Mucosa of descending colon (tissue), 3 donors: ENCODE measurements around the gene NFE2L3. TPM values are rescaled to one million over a fixed set of nuclear protein-coding genes. Genes with fewer than 3 reads are reported as not detected.
A peak's percentile ranks its signal among the peaks of the same experiment; 100 is the strongest.

Experiments used
- ATAC-seq: fragments of 200-7000 bp; cut with Tn5 transposase; one replicate; pipeline ENCODE4 v1.9.1; 2020; ENCODE audit warnings: mild to moderate bottlenecking, moderate library complexity
- DNase-seq, 3 donors: peaks; one replicate each; pipeline ENCODE4 v3.0.0-alpha.2; 2020
- H3K36me3 ChIP-seq: fragments of 200-600 bp; one replicate; pipeline ENCODE4 v1.8.0; 2021; ENCODE audit warnings: low read depth, mild to moderate bottlenecking
- H3K4me1 ChIP-seq: fragments of 200-600 bp; one replicate; pipeline ENCODE4 v1.8.0; 2021; ENCODE audit warnings: low read depth, mild to moderate bottlenecking
- H3K4me3 ChIP-seq: fragments of 200-600 bp; one replicate; pipeline ENCODE4 v1.8.0; 2021; ENCODE audit warnings: mild to moderate bottlenecking
- H3K9me3 ChIP-seq: fragments of 200-600 bp; one replicate; pipeline ENCODE4 v1.8.0; 2021; ENCODE audit warnings: mild to moderate bottlenecking
- intact Hi-C, 2 donors: fragments of 100-400 bp; cut with DNase I in 1 of 2; cut with micrococcal nuclease in 1 of 2; formaldehyde crosslinking; loops; one replicate each; pipeline versions ENCODE4 v1.11.0 to v1.11.1; 2022; cut with DNase I, micrococcal nuclease
- total RNA-seq, 3 donors: library from RNA; stranded (reverse); fragmentation: NEBNext Ultra II Directional in 2 of 3; extraction: Animal tissue kit (Norgen Biotek cat#: 25700) in 2 of 3; gene quantifications; one replicate each; pipeline versions ENCODE4 v1.2.1 to v1.2.4, GENCODE V29; 2021 to 2023
- TF ChIP-seq, protein P1 (sequence below): fragments of 200-600 bp; IDR thresholded peaks from one replicate; pipeline ENCODE4 v1.8.0; 2022; ENCODE audit warnings: antibody characterized with exemption, mild to moderate bottlenecking
- donor health status: DM: no; HTN: no; CAD: no; lungs with moderate emphysema.
- donor health status: DM: no; HTN: no; CAD: no.
- donor health status: DM: no; HTN: yes; CAD: no.

NFE2L3 gene
- total RNA-seq, 3 donors from 2014 or later: 7.3 to 12.2 (median 8.4) TPM

DNA sequence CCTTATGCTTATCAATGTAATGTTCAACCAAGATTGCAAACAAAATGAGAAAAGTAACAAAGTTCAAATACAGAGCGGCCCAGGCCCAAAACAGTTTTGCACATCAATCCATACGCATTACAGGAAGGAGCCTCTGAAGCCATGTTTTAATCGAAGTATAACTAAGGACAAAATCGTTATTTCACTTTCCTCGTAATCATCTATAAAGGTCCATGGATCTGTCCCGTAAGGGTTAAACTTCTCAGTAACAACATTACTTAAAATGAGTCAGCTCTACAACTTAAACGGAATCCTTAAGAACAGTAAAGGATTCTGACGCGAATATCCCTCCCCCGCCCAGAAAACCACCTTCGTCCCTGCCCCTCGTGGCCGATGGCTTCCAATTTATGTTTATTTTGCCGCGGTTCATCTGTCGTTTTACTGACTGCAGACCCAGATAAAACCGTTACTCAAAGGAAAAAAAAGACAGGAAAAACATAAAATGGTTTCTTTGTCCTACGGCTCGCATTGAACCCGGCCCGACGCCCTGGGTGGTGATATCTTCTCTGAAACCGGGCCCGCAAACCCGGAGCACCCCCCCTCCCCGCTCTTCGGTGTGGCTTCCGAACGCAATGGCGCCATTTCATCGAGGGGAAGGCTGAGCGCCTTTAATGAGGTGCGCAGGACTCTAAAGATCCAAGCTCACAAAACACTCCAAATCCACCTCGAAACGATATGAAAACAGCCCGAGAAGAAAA, 47.5 kb downstream of the NFE2L3 start:
- Histone ChIP-seq H3K4me3 (peak overlapping the region; percentile 97), H3K4me1 (peaks cover 29% of the 10 kb centered on the region), H3K9me3 (no peaks in the 10 kb centered on the region), H3K36me3 (no peaks in the 10 kb centered on the region)
- TF ChIP-seq, protein P1, sequence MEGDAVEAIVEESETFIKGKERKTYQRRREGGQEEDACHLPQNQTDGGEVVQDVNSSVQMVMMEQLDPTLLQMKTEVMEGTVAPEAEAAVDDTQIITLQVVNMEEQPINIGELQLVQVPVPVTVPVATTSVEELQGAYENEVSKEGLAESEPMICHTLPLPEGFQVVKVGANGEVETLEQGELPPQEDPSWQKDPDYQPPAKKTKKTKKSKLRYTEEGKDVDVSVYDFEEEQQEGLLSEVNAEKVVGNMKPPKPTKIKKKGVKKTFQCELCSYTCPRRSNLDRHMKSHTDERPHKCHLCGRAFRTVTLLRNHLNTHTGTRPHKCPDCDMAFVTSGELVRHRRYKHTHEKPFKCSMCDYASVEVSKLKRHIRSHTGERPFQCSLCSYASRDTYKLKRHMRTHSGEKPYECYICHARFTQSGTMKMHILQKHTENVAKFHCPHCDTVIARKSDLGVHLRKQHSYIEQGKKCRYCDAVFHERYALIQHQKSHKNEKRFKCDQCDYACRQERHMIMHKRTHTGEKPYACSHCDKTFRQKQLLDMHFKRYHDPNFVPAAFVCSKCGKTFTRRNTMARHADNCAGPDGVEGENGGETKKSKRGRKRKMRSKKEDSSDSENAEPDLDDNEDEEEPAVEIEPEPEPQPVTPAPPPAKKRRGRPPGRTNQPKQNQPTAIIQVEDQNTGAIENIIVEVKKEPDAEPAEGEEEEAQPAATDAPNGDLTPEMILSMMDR: no peak
- intact Hi-C loops: loop anchor here in 1 of 2 donors (5.0 kb wide), 1 partner anchor 107 kb away; no protein-coding TSS in a partner anchor
- no peak for ATAC-seq
- peak; percentile 77 to 81 (median 80) for DNase-seq

DNA sequence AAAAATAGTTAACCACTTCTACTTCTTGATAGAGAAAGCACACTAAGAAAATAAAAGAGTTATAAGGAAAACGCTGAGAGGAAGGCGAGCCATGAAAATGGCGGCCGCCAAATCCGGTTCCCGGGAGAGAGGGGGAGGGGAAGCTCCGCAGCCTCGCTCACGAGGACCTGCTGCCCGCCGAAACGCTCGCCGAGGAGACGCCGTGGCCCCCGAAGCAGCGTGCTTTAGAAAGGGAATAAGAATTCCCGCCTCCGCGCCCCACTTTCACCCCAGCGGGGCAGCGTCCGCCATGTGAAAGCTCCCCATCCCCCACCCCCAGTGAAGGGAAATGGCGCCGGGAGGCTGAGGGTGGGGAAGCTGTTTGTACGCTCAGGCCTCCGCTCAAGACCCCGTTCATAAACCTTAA, 48.0 kb downstream of the NFE2L3 start:
- DNase-seq (peak; percentile 81 to 86 (median 83)), ATAC-seq (peak; percentile 41)
- TF ChIP-seq, protein P1: no peak
- H3K9me3 ChIP-seq: no peaks in the 10 kb centered on the region
- intact Hi-C loops: no loop called here
- H3K4me1 ChIP-seq: peaks cover 30% of the 10 kb centered on the region
- no peaks in the 10 kb centered on the region for H3K36me3 ChIP-seq
- peak overlapping the region; percentile 97 for H3K4me3 ChIP-seq

DNA sequence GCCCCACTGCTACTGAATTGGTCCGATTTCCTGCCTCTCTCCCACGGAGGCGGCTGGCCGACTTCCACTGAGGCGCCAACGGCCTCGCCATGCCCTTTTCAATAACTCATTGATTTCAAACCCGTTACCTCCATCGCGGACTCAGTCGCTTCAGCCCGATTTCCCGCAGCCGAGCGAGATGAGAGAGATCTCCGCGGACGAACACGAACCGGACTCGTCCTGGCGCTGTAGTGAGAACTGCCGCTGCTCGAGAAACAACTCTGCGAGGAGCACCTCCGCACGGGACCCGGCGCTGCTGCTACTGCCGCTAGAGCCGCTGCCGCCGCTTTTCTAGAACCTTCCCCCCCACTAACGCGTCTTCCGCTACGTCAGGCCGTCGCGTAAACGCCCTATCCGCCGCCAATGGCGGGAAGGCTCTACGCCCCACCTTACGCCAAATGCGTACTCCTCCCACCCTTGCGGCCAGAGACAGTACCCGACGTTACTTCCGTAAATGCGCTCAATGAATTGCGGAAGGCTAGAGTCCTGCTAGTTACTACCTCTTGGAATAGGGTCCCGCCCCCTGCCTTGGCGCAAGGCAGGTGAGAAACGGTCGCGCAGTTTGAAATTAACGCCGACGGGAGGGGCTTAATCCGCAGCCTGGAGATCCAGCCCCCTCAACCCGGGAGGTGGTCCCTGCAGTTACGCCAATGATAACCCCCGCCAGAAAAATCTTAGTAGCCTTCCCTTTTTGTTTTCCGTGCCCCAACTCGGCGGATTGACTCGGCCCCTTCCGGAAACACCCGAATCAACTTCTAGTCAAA, 48.6 kb downstream of the NFE2L3 start, which contains the start of gene HNRNPA2B1:
Gene HNRNPA2B1 (minus strand): TSS at position 303 of the 803 bp plus-strand sequence. CDS start 169 bp downstream, at position 134.
- intact Hi-C loops: no loop called here
- DNase-seq (peak; percentile 98 to 99 (median 99)), ATAC-seq (peak; percentile 86)
- Histone ChIP-seq H3K4me3 (peak within 1 kb of the TSS; percentile 97), H3K36me3 (no peaks in the 10 kb centered on the region), H3K9me3 (no peaks in the 10 kb centered on the region), H3K4me1 (peaks cover 31% of the 10 kb centered on the region)
- TF ChIP-seq, protein P1: no peak

DNA sequence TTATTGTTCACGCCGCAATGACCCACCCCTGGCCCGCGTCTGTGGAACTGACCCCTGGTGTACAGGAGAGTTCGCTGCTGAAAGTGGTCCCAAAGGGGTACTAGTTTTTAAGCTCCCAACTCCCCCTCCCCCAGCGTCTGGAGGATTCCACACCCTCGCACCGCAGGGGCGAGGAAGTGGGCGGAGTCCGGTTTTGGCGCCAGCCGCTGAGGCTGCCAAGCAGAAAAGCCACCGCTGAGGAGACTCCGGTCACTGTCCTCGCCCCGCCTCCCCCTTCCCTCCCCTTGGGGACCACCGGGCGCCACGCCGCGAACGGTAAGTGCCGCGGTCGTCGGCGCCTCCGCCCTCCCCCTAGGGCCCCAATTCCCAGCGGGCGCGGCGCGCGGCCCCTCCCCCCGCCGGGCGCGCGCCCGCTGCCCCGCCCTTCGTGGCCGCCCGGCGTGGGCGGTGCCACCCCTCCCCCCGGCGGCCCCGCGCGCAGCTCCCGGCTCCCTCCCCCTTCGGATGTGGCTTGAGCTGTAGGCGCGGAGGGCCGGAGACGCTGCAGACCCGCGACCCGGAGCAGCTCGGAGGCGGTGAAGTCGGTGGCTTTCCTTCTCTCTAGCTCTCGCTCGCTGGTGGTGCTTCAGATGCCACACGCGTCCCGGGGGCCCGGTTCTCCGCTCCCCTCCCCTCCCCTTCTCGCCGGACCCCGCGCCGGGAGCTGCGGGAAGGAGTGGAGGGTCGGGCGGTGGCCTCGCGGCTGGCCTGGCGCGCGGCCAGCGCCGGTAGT, 49.4 kb downstream of the NFE2L3 start, which contains the start of gene CBX3:
Gene CBX3 (plus strand): TSS at position 499 of the 772 bp plus-strand sequence. CDS start 1,254 bp downstream, outside the sequence.
- intact Hi-C loops: no loop called here
- peak within 1 kb of the TSS; percentile 97 for H3K4me3 ChIP-seq
- H3K9me3 ChIP-seq: no peaks in the 10 kb centered on the region
- TF ChIP-seq, protein P1: no peak
- no peaks in the 10 kb centered on the region for H3K36me3 ChIP-seq
- peak; percentile 92 to 96 (median 93) for DNase-seq
- H3K4me1 ChIP-seq: peaks cover 31% of the 10 kb centered on the region
- ATAC-seq: peak; percentile 78
